Transverse colon (tissue), 3 donors: ENCODE measurements around the gene IFITM5.

Source experiments
- POLR2A ChIP-seq: fragments of 450-650 bp; IDR thresholded peaks from one replicate; pipeline ENCODE4 v1.6.1; 2016; ENCODE audit warnings: antibody characterized with exemption, mild to moderate bottlenecking, moderate library complexity
- TF ChIP-seq, protein P1 (sequence below), 5 experiments: fragments of 200-600 bp in 3 of 5; fragments of 450-650 bp in 2 of 5; sonication (generic) in 3 of 5; IDR thresholded peaks; 1 replicate in 2 of 5; 2 replicates in 3 of 5; pipeline ENCODE4 v1.5.1; 2016 to 2017; ENCODE audit warnings: antibody characterized with exemption in 5 of 5, inconsistent platforms in 3 of 5, mild to moderate bottlenecking in 2 of 5, moderate library complexity in 1 of 5

GRCh38 chr11:326842-327580, 27.7 kb upstream of the IFITM5 start:
- TF ChIP-seq, protein P1, sequence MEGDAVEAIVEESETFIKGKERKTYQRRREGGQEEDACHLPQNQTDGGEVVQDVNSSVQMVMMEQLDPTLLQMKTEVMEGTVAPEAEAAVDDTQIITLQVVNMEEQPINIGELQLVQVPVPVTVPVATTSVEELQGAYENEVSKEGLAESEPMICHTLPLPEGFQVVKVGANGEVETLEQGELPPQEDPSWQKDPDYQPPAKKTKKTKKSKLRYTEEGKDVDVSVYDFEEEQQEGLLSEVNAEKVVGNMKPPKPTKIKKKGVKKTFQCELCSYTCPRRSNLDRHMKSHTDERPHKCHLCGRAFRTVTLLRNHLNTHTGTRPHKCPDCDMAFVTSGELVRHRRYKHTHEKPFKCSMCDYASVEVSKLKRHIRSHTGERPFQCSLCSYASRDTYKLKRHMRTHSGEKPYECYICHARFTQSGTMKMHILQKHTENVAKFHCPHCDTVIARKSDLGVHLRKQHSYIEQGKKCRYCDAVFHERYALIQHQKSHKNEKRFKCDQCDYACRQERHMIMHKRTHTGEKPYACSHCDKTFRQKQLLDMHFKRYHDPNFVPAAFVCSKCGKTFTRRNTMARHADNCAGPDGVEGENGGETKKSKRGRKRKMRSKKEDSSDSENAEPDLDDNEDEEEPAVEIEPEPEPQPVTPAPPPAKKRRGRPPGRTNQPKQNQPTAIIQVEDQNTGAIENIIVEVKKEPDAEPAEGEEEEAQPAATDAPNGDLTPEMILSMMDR (IDR thresholded peaks at IDR 0.05): no peak
- TF ChIP-seq POLR2A: no peak
